Activated T-helper 17 cell treated with anti-CD3 and anti-CD28 coated beads, Interleukin-2, amount 50 U/mL, for 72 hours (primary cell): Measurements from ENCODE around the gene HS2ST1. TPM values are rescaled to one million over a fixed set of nuclear protein-coding genes. Genes with fewer than 3 reads are reported as not detected.
A peak's percentile ranks its signal among the peaks of the same experiment; 100 is the strongest.

Experiments used
- ATAC-seq: fragments of 150-1000 bp; cut with Tn5 transposase; replicated peaks from 2 replicates; pipeline ENCODE4 v1.10.0; 2021; ENCODE audit warnings: mild to moderate bottlenecking, moderate library complexity
- H3K27ac Mint-ChIP-seq: one replicate; pipeline ENCODE4 v1.8.0; 2022; ENCODE audit warnings: mixed read lengths
- H3K27me3 Mint-ChIP-seq: one replicate; pipeline ENCODE4 v1.8.0; 2022; ENCODE audit warnings: mixed read lengths
- H3K36me3 Mint-ChIP-seq: one replicate; pipeline ENCODE4 v1.8.0; 2022; ENCODE audit warnings: low read depth, mild to moderate bottlenecking, mixed read lengths
- H3K4me1 Mint-ChIP-seq: one replicate; pipeline ENCODE4 v1.8.0; 2022; ENCODE audit warnings: mixed read lengths
- H3K4me3 Mint-ChIP-seq: one replicate; pipeline ENCODE4 v1.8.0; 2022; ENCODE audit warnings: mild to moderate bottlenecking, mixed read lengths
- H3K9me3 Mint-ChIP-seq: one replicate; pipeline ENCODE4 v1.8.0; 2022; ENCODE audit warnings: mixed read lengths
- total RNA-seq, 2 donors: library from RNA; stranded (reverse); gene quantifications; one replicate each; pipeline ENCODE4 v1.2.3, GENCODE V29; 2022

Gene HS2ST1
- total RNA-seq, 2 donors from 2014 or later = 12.8 to 18.5 TPM

- Mint-ChIP-seq H3K4me3 (no peak overlapping the region), H3K27me3 (peaks cover 4% of the 10 kb centered on the region), H3K4me1 (no peaks in the 10 kb centered on the region), H3K36me3 (no peaks in the 10 kb centered on the region), H3K27ac (peak overlapping the region; percentile 21), H3K9me3 (no peaks in the 10 kb centered on the region)
- ATAC-seq = no peak
Observed at GRCh38 chr1:87120779-87121178, 206.3 kb downstream of the HS2ST1 start.

GRCh38 chr1:87121711-87122163 is 207.3 kb downstream of the HS2ST1 start:
- H3K4me3 Mint-ChIP-seq = no peak overlapping the region
- H3K27me3 Mint-ChIP-seq = peaks cover 7% of the 10 kb centered on the region
- no peak for ATAC-seq
- H3K36me3 Mint-ChIP-seq = no peaks in the 10 kb centered on the region
- H3K9me3 Mint-ChIP-seq = no peaks in the 10 kb centered on the region
- no peaks in the 10 kb centered on the region for H3K4me1 Mint-ChIP-seq
- H3K27ac Mint-ChIP-seq = no peak overlapping the region

GRCh38 chr1:87122243-87122642 is 207.8 kb downstream of the HS2ST1 start:
- Mint-ChIP-seq H3K9me3 (no peaks in the 10 kb centered on the region), H3K27me3 (peaks cover 8% of the 10 kb centered on the region), H3K4me1 (no peaks in the 10 kb centered on the region), H3K4me3 (no peak overlapping the region), H3K36me3 (no peaks in the 10 kb centered on the region), H3K27ac (no peak overlapping the region)
- ATAC-seq = no peak

GRCh38 chr1:87123610-87124009 is 209.2 kb downstream of the HS2ST1 start:
- ATAC-seq = no peak
- Mint-ChIP-seq H3K4me1 (no peaks in the 10 kb centered on the region), H3K4me3 (no peak overlapping the region), H3K9me3 (no peaks in the 10 kb centered on the region), H3K27ac (no peak overlapping the region), H3K36me3 (no peaks in the 10 kb centered on the region), H3K27me3 (peaks cover 15% of the 10 kb centered on the region)

- no peak overlapping the region for H3K4me3 Mint-ChIP-seq
- no peaks in the 10 kb centered on the region for H3K9me3 Mint-ChIP-seq
- H3K27ac Mint-ChIP-seq = no peak overlapping the region
Observed at GRCh38 chr1:87126886-87127505, 212.6 kb downstream of the HS2ST1 start.

GRCh38 chr1:87127581-87127980 is 213.1 kb downstream of the HS2ST1 start:
- H3K27ac Mint-ChIP-seq = no peak overlapping the region
- H3K4me3 Mint-ChIP-seq = no peak overlapping the region

More at GRCh38 chr1:87126886-87127505, 212.6 kb downstream of the HS2ST1 start:
- peaks cover 17% of the 10 kb centered on the region for H3K27me3 Mint-ChIP-seq
- ATAC-seq = no peak
- H3K36me3 Mint-ChIP-seq = no peaks in the 10 kb centered on the region
- H3K4me1 Mint-ChIP-seq = no peaks in the 10 kb centered on the region

GRCh38 chr1:87129038-87129437 is 214.6 kb downstream of the HS2ST1 start:
- Mint-ChIP-seq H3K27ac (no peak overlapping the region), H3K27me3 (peaks cover 24% of the 10 kb centered on the region), H3K4me3 (no peak overlapping the region), H3K9me3 (no peaks in the 10 kb centered on the region), H3K4me1 (no peaks in the 10 kb centered on the region), H3K36me3 (no peaks in the 10 kb centered on the region)
- ATAC-seq = no peak

More at GRCh38 chr1:87127581-87127980, 213.1 kb downstream of the HS2ST1 start:
- ATAC-seq = no peak
- Mint-ChIP-seq H3K9me3 (no peaks in the 10 kb centered on the region), H3K4me1 (no peaks in the 10 kb centered on the region), H3K36me3 (no peaks in the 10 kb centered on the region), H3K27me3 (peaks cover 19% of the 10 kb centered on the region)

GRCh38 chr1:87129606-87130005 is 215.2 kb downstream of the HS2ST1 start:
- Mint-ChIP-seq H3K4me1 (no peaks in the 10 kb centered on the region), H3K27ac (no peak overlapping the region), H3K9me3 (no peaks in the 10 kb centered on the region), H3K36me3 (no peaks in the 10 kb centered on the region), H3K27me3 (peaks cover 22% of the 10 kb centered on the region), H3K4me3 (no peak overlapping the region)
- ATAC-seq = no peak

GRCh38 chr1:87130438-87130837 is 216.0 kb downstream of the HS2ST1 start:
- Mint-ChIP-seq H3K36me3 (no peaks in the 10 kb centered on the region), H3K9me3 (no peaks in the 10 kb centered on the region), H3K4me3 (no peak overlapping the region), H3K27me3 (peaks cover 23% of the 10 kb centered on the region), H3K27ac (no peak overlapping the region), H3K4me1 (no peaks in the 10 kb centered on the region)
- no peak for ATAC-seq

GRCh38 chr1:87131809-87132283 is 217.4 kb downstream of the HS2ST1 start:
- H3K9me3 Mint-ChIP-seq = no peaks in the 10 kb centered on the region
- no peak overlapping the region for H3K27ac Mint-ChIP-seq
- no peaks in the 10 kb centered on the region for H3K4me1 Mint-ChIP-seq
- H3K27me3 Mint-ChIP-seq = peaks cover 22% of the 10 kb centered on the region
- no peaks in the 10 kb centered on the region for H3K36me3 Mint-ChIP-seq
- peak; percentile 93 for ATAC-seq
- peak overlapping the region; percentile 72 for H3K4me3 Mint-ChIP-seq

GRCh38 chr1:87132284-87132870 is 217.9 kb downstream of the HS2ST1 start:
- Mint-ChIP-seq H3K27ac (no peak overlapping the region), H3K36me3 (no peaks in the 10 kb centered on the region), H3K9me3 (no peaks in the 10 kb centered on the region), H3K4me3 (peak overlapping the region; percentile 72), H3K27me3 (peaks cover 22% of the 10 kb centered on the region), H3K4me1 (no peaks in the 10 kb centered on the region)
- peak; percentile 50 for ATAC-seq

GRCh38 chr1:87134061-87134460 is 219.6 kb downstream of the HS2ST1 start:
- H3K4me1 Mint-ChIP-seq = no peaks in the 10 kb centered on the region
- peaks cover 20% of the 10 kb centered on the region for H3K27me3 Mint-ChIP-seq
- H3K9me3 Mint-ChIP-seq = no peaks in the 10 kb centered on the region
- H3K4me3 Mint-ChIP-seq = no peak overlapping the region
- no peak overlapping the region for H3K27ac Mint-ChIP-seq
- no peak for ATAC-seq
- no peaks in the 10 kb centered on the region for H3K36me3 Mint-ChIP-seq

GRCh38 chr1:87134625-87135328 is 220.3 kb downstream of the HS2ST1 start:
- no peak for ATAC-seq
- no peaks in the 10 kb centered on the region for H3K9me3 Mint-ChIP-seq
- H3K4me3 Mint-ChIP-seq = no peak overlapping the region
- H3K27me3 Mint-ChIP-seq = peaks cover 20% of the 10 kb centered on the region
- no peaks in the 10 kb centered on the region for H3K36me3 Mint-ChIP-seq
- H3K4me1 Mint-ChIP-seq = no peaks in the 10 kb centered on the region
- no peak overlapping the region for H3K27ac Mint-ChIP-seq

GRCh38 chr1:87135329-87135712 is 220.9 kb downstream of the HS2ST1 start:
- Mint-ChIP-seq H3K27ac (no peak overlapping the region), H3K4me1 (no peaks in the 10 kb centered on the region), H3K27me3 (peaks cover 19% of the 10 kb centered on the region), H3K4me3 (no peak overlapping the region), H3K36me3 (no peaks in the 10 kb centered on the region), H3K9me3 (no peaks in the 10 kb centered on the region)
- ATAC-seq = no peak
